Measurements from ENCODE around the gene CLMP.

Gene CLMP

DNA sequence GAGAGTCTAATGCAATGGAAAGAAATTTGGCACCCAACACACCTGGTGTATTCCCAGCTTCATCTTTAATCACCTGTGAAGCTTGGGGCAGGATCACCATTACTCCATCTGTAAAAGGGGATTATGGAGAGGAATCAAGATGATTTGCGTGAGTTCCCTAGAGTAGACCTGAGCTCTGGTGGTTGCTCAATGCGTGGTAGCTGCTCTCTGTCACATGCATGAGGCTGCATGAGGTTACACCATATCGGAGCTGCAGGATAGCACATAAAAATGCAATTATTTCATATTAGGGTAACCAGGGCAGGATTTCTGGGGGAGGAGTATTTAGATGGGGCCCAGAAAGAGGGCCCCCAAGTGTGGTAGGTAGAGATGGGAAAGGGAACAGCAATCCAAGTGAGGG, 35.3 kb upstream of the CLMP start:
- DNase-seq (ENCODE audit: low read depth), result no peak
- H3K4me3 ChIP-seq (ENCODE audit: low read depth, low read length), result no peak overlapping the region
- TF ChIP-seq, protein P1, sequence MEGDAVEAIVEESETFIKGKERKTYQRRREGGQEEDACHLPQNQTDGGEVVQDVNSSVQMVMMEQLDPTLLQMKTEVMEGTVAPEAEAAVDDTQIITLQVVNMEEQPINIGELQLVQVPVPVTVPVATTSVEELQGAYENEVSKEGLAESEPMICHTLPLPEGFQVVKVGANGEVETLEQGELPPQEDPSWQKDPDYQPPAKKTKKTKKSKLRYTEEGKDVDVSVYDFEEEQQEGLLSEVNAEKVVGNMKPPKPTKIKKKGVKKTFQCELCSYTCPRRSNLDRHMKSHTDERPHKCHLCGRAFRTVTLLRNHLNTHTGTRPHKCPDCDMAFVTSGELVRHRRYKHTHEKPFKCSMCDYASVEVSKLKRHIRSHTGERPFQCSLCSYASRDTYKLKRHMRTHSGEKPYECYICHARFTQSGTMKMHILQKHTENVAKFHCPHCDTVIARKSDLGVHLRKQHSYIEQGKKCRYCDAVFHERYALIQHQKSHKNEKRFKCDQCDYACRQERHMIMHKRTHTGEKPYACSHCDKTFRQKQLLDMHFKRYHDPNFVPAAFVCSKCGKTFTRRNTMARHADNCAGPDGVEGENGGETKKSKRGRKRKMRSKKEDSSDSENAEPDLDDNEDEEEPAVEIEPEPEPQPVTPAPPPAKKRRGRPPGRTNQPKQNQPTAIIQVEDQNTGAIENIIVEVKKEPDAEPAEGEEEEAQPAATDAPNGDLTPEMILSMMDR (IDR thresholded peaks at IDR 0.05; ENCODE audit: insufficient read depth, low read depth, low read length, missing control alignments), result no peak

DNA sequence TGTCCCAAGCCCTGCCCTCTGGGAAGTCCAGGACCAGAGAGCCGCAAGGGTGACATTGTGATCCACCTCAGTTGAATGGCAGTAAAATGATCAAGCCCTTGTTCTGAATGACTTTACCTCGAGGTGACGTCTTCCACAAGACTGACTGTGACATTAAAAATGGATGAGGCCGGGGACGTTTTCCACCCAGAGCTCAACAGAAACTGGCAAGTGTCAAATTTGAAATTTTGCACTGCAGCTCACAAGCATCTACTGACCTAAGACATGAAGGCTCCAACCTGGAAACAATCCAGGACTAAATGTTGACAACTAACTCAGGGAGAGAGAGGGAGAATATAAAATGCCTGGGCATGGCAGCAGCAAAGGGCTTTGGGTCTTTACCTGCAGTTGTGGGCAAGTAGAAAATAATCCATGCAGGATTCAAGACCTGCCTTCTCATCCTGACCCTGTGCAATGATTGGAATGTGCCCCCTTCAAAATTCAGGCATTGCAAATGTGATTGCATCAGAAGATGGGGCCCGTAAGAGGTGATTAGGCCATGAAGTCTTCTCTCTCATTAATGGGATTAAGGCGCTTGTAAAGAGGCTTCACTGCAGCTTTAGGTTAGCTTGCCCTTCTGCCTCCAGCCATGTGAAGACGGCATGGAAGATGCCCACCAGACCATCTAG, 33.6 kb upstream of the CLMP start:
- no peak for DNase-seq (ENCODE audit: low read depth)
- TF ChIP-seq, protein P1 (IDR thresholded peaks at IDR 0.05; ENCODE audit: insufficient read depth, low read depth, low read length, missing control alignments), result no peak

GRCh38 chr11:123227763-123228495, 32.9 kb upstream of the CLMP start:
- H3K4me3 ChIP-seq (ENCODE audit: low read depth, low read length), result no peak overlapping the region
- DNase-seq (ENCODE audit: low read depth), result no peak
- TF ChIP-seq, protein P1 (IDR thresholded peaks at IDR 0.05; ENCODE audit: insufficient read depth, low read depth, low read length, missing control alignments), result no peak

More for the DNA sequence above, 33.6 kb upstream of the CLMP start:
- no peak overlapping the region for H3K4me3 ChIP-seq (ENCODE audit: low read depth, low read length)

DNA sequence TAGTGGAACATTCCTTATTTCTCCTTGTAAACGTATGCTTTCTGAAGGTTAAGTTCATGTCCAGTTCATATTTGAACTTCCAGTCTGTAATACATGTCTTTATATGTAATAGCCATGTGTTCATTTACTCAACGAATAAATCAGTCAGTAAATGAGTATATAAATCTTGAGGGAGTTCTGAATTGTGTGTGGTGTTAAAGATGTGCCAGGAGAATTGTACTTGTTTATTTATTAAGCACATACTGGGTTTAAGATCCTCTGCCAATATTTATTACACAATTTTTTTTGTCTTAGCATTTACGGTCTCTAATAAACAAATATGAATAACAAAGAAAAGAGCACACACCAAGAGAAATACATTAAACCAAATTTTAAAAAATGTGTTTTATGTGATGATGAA, 26.5 kb upstream of the CLMP start:
- TF ChIP-seq, protein P1 (IDR thresholded peaks at IDR 0.05; ENCODE audit: insufficient read depth, low read depth, low read length, missing control alignments), result no peak
- no peak for DNase-seq (ENCODE audit: low read depth)
- H3K4me3 ChIP-seq (ENCODE audit: low read depth, low read length), result no peak overlapping the region

GRCh38 chr11:123221096-123221561, 26.1 kb upstream of the CLMP start:
- no peak for DNase-seq (ENCODE audit: low read depth)
- no peak overlapping the region for H3K4me3 ChIP-seq (ENCODE audit: low read depth, low read length)
- TF ChIP-seq, protein P1 (IDR thresholded peaks at IDR 0.05; ENCODE audit: insufficient read depth, low read depth, low read length, missing control alignments), result no peak

- H3K4me3 ChIP-seq (ENCODE audit: low read depth, low read length), result no peak overlapping the region
- DNase-seq (ENCODE audit: low read depth), result no peak
- TF ChIP-seq, protein P1 (IDR thresholded peaks at IDR 0.05; ENCODE audit: insufficient read depth, low read depth, low read length, missing control alignments), result no peak
These were observed 24.1 kb upstream of the CLMP start for GRCh38 chr11:123219066-123219690.
